Type B pancreatic cell (in vitro differentiated cells): ENCODE data around the gene FAM124A. TPM values are rescaled to one million over a fixed set of nuclear protein-coding genes. Genes with fewer than 3 reads are reported as not detected.

Experiments used
- DNase-seq: peaks from one replicate; pipeline ENCODE4 v3.0.0; 2021; ENCODE audit warnings: mixed read lengths; ENCODE audit not compliant: unreplicated experiment; ENCODE audit errors: extremely low spot score
- H3K27ac Mint-ChIP-seq: 2 replicates; pipeline ENCODE4 v1.8.0; 2021; ENCODE audit warnings: mild to moderate bottlenecking, mixed read lengths
- H3K27me3 Mint-ChIP-seq: 2 replicates; pipeline ENCODE4 v1.8.0; 2021; ENCODE audit warnings: mixed read lengths
- H3K36me3 Mint-ChIP-seq: 2 replicates; pipeline ENCODE4 v1.8.0; 2021; ENCODE audit warnings: mixed read lengths
- H3K4me1 Mint-ChIP-seq: one replicate; pipeline ENCODE4 v1.8.0; 2021; ENCODE audit warnings: mixed read lengths; ENCODE audit not compliant: unreplicated experiment
- H3K4me3 Mint-ChIP-seq: 2 replicates; pipeline ENCODE4 v1.8.0; 2021; ENCODE audit warnings: mild to moderate bottlenecking, mixed read lengths
- H3K9me3 Mint-ChIP-seq: 2 replicates; pipeline ENCODE4 v1.8.0; 2021; ENCODE audit warnings: mixed read lengths
- CTCF ChIP-seq: fragments of 200-600 bp; sonication (generic); conservative IDR thresholded peaks from 2 replicates; pipeline ENCODE4 v1.5.0; 2021; ENCODE audit warnings: antibody characterized with exemption, mild to moderate bottlenecking
- total RNA-seq: library from RNA; stranded (reverse); gene quantifications from 2 replicates; pipeline ENCODE4 v1.2.1, GENCODE V29; 2021; ENCODE audit warnings: low replicate concordance

Gene FAM124A
- total RNA-seq, 1 donor from 2014 or later: 4.5 TPM

GRCh38 chr13:51255556-51255955 is 33.4 kb downstream of the FAM124A start:
- H3K4me3 Mint-ChIP-seq: no peak overlapping the region
- H3K27me3 Mint-ChIP-seq: no peaks in the 10 kb centered on the region
- H3K36me3 Mint-ChIP-seq: peaks cover 9% of the 10 kb centered on the region
- H3K27ac Mint-ChIP-seq: no peak overlapping the region
- DNase-seq: no peak
- no peak for TF ChIP-seq CTCF
- peaks cover 11% of the 10 kb centered on the region for H3K4me1 Mint-ChIP-seq
- H3K9me3 Mint-ChIP-seq: no peaks in the 10 kb centered on the region

GRCh38 chr13:51257187-51257586 is 35.0 kb downstream of the FAM124A start:
- H3K4me1 Mint-ChIP-seq: peaks cover 24% of the 10 kb centered on the region
- H3K27ac Mint-ChIP-seq: no peak overlapping the region
- no peak overlapping the region for H3K4me3 Mint-ChIP-seq
- peaks cover 6% of the 10 kb centered on the region for H3K36me3 Mint-ChIP-seq
- peak; percentile 19 for TF ChIP-seq CTCF
- no peaks in the 10 kb centered on the region for H3K9me3 Mint-ChIP-seq
- DNase-seq: no peak
- no peaks in the 10 kb centered on the region for H3K27me3 Mint-ChIP-seq

- H3K36me3 Mint-ChIP-seq: peaks cover 6% of the 10 kb centered on the region
- H3K27me3 Mint-ChIP-seq: no peaks in the 10 kb centered on the region
- TF ChIP-seq CTCF: no peak
- no peaks in the 10 kb centered on the region for H3K9me3 Mint-ChIP-seq
- DNase-seq: no peak
- H3K4me3 Mint-ChIP-seq: no peak overlapping the region
- peaks cover 24% of the 10 kb centered on the region for H3K4me1 Mint-ChIP-seq
- no peak overlapping the region for H3K27ac Mint-ChIP-seq
Measured at GRCh38 chr13:51258612-51259548, 36.7 kb downstream of the FAM124A start.

- Mint-ChIP-seq H3K4me1 (peaks cover 24% of the 10 kb centered on the region), H3K4me3 (no peak overlapping the region), H3K27ac (no peak overlapping the region), H3K27me3 (no peaks in the 10 kb centered on the region), H3K9me3 (no peaks in the 10 kb centered on the region), H3K36me3 (peaks cover 6% of the 10 kb centered on the region)
- no peak for TF ChIP-seq CTCF
- DNase-seq: no peak
Measured at GRCh38 chr13:51260154-51260553, 38.0 kb downstream of the FAM124A start.

GRCh38 chr13:51261610-51262249 is 39.5 kb downstream of the FAM124A start:
- peaks cover 24% of the 10 kb centered on the region for H3K4me1 Mint-ChIP-seq
- no peak overlapping the region for H3K4me3 Mint-ChIP-seq
- DNase-seq: no peak
- no peaks in the 10 kb centered on the region for H3K9me3 Mint-ChIP-seq
- TF ChIP-seq CTCF: no peak
- no peak overlapping the region for H3K27ac Mint-ChIP-seq
- peaks cover 6% of the 10 kb centered on the region for H3K36me3 Mint-ChIP-seq
- no peaks in the 10 kb centered on the region for H3K27me3 Mint-ChIP-seq
